Measurements from ENCODE around the gene RAF1.

DNA sequence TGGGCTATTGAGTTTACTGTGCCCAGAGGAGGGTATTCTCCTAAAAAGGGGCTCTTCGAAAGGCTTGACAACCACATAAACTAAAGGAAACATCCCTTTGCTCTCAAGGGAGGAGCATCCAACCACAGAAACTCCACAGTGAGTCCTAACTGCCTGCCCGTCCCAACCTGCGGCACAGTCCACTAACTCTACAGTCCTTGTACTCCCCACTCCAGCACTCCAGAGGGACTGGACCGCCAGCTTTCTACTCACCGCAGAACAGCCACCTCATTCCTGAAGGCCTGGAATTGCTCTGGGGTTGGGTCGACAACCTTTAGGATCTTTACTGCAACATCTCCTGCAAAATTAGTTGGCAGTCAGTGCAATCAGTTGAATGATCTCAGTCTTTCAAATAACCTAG is 72.5 kb downstream of the RAF1 start:
- TF ChIP-seq, protein P1, sequence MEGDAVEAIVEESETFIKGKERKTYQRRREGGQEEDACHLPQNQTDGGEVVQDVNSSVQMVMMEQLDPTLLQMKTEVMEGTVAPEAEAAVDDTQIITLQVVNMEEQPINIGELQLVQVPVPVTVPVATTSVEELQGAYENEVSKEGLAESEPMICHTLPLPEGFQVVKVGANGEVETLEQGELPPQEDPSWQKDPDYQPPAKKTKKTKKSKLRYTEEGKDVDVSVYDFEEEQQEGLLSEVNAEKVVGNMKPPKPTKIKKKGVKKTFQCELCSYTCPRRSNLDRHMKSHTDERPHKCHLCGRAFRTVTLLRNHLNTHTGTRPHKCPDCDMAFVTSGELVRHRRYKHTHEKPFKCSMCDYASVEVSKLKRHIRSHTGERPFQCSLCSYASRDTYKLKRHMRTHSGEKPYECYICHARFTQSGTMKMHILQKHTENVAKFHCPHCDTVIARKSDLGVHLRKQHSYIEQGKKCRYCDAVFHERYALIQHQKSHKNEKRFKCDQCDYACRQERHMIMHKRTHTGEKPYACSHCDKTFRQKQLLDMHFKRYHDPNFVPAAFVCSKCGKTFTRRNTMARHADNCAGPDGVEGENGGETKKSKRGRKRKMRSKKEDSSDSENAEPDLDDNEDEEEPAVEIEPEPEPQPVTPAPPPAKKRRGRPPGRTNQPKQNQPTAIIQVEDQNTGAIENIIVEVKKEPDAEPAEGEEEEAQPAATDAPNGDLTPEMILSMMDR (IDR thresholded peaks at IDR 0.05) = no peak
- no peak for TF ChIP-seq EZH2phosphoT487 (IDR thresholded peaks at IDR 0.05)

Data from neural progenitor cell (in vitro differentiated cells).